ENCODE results near the gene NIT1.

DNA sequence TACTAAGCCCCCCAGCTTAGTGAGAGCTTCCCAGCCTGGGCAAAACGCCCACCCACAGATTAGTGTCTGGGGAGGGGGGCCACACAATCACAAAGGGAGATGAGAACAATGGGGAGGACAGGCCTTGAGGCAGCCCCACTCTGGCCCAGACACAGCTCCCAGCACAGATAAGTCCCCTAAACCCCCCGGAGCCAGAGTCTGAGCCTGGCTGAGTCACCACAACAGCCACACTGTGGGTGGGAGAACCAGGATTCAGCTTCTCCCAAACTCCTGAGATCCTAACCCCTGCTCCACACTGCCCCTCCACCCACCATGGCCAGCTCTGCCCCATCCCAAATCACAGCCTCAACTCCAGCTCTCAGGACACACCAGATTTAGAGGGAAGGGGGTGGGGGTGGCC, 32.7 kb upstream of the NIT1 start:
- TF ChIP-seq, protein P1, sequence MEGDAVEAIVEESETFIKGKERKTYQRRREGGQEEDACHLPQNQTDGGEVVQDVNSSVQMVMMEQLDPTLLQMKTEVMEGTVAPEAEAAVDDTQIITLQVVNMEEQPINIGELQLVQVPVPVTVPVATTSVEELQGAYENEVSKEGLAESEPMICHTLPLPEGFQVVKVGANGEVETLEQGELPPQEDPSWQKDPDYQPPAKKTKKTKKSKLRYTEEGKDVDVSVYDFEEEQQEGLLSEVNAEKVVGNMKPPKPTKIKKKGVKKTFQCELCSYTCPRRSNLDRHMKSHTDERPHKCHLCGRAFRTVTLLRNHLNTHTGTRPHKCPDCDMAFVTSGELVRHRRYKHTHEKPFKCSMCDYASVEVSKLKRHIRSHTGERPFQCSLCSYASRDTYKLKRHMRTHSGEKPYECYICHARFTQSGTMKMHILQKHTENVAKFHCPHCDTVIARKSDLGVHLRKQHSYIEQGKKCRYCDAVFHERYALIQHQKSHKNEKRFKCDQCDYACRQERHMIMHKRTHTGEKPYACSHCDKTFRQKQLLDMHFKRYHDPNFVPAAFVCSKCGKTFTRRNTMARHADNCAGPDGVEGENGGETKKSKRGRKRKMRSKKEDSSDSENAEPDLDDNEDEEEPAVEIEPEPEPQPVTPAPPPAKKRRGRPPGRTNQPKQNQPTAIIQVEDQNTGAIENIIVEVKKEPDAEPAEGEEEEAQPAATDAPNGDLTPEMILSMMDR (IDR thresholded peaks at IDR 0.05): no peak
- TF ChIP-seq POLR2A (IDR thresholded peaks at IDR 0.05): no peak

Measured in lower leg skin (tissue), 3 donors.